HG03103 (cell line): Measurements from ENCODE around the gene ZIM2.

ENCODE experiments used
- ATAC-seq: cut with Tn5 transposase; IDR thresholded peaks from one replicate; pipeline ENCODE4 v1.9.1; 2021; ENCODE audit warnings: low read depth; ENCODE audit not compliant: unreplicated experiment

Gene ZIM2

GRCh38 chr19:56811480-56811879 is 29.0 kb downstream of the ZIM2 start:
- no peak for ATAC-seq

GRCh38 chr19:56810260-56810659 is 30.3 kb downstream of the ZIM2 start:
- no peak for ATAC-seq

GRCh38 chr19:56808717-56809392 is 31.7 kb downstream of the ZIM2 start:
- ATAC-seq: no peak

GRCh38 chr19:56806639-56807038 is 33.9 kb downstream of the ZIM2 start:
- no peak for ATAC-seq

GRCh38 chr19:56778351-56778750 is 62.2 kb downstream of the ZIM2 start:
- ATAC-seq: no peak

- no peak for ATAC-seq
Measured at GRCh38 chr19:56769650-56770049, 70.9 kb downstream of the ZIM2 start.

GRCh38 chr19:56765137-56765536 is 75.4 kb downstream of the ZIM2 start:
- ATAC-seq: no peak

- ATAC-seq: no peak
Measured at GRCh38 chr19:56764196-56764695, 76.3 kb downstream of the ZIM2 start.

- ATAC-seq: no peak
Measured at GRCh38 chr19:56760842-56761241, 79.7 kb downstream of the ZIM2 start.

- ATAC-seq: no peak
Measured at GRCh38 chr19:56759531-56759930, 81.0 kb downstream of the ZIM2 start.

- no peak for ATAC-seq
Measured at GRCh38 chr19:56751078-56751489, 89.4 kb downstream of the ZIM2 start.

GRCh38 chr19:56750658-56751057 is 89.9 kb downstream of the ZIM2 start:
- no peak for ATAC-seq

GRCh38 chr19:56748378-56748777 is 92.1 kb downstream of the ZIM2 start:
- ATAC-seq: no peak

GRCh38 chr19:56746367-56746766 is 94.2 kb downstream of the ZIM2 start:
- ATAC-seq: no peak

- no peak for ATAC-seq
Measured at GRCh38 chr19:56740501-56740900, 100.0 kb downstream of the ZIM2 start.

- ATAC-seq: no peak
Measured at GRCh38 chr19:56736571-56736970, 104.0 kb downstream of the ZIM2 start.

- ATAC-seq: no peak
Measured at GRCh38 chr19:56732976-56733375, 107.5 kb downstream of the ZIM2 start.

GRCh38 chr19:56727677-56728076 is 112.8 kb downstream of the ZIM2 start:
- ATAC-seq: no peak

GRCh38 chr19:56725829-56726424 is 114.6 kb downstream of the ZIM2 start:
- ATAC-seq: no peak
